Measurements from ENCODE around the gene MYADM.

Gene MYADM

GRCh38 chr19:53849237-53849676 is 18.4 kb upstream of the MYADM start:
- Histone ChIP-seq H3K27me3 (ENCODE audit: insufficient read depth, poor library complexity, severe bottlenecking) (peaks cover 2% of the 10 kb centered on the region), H3K27ac (replicated peaks) (no peak overlapping the region), H3K4me3 (replicated peaks; ENCODE audit: insufficient read depth, low read length) (no peak overlapping the region)
- TF ChIP-seq GABPA (IDR thresholded peaks at IDR 0.05; ENCODE audit: low read depth) (no peak), POLR2AphosphoS5 (IDR thresholded peaks at IDR 0.05; ENCODE audit: low read depth) (no peak), SPI1 (IDR thresholded peaks at IDR 0.05; ENCODE audit: borderline replicate concordance, low read depth) (no peak)
- TF ChIP-seq, protein P1, sequence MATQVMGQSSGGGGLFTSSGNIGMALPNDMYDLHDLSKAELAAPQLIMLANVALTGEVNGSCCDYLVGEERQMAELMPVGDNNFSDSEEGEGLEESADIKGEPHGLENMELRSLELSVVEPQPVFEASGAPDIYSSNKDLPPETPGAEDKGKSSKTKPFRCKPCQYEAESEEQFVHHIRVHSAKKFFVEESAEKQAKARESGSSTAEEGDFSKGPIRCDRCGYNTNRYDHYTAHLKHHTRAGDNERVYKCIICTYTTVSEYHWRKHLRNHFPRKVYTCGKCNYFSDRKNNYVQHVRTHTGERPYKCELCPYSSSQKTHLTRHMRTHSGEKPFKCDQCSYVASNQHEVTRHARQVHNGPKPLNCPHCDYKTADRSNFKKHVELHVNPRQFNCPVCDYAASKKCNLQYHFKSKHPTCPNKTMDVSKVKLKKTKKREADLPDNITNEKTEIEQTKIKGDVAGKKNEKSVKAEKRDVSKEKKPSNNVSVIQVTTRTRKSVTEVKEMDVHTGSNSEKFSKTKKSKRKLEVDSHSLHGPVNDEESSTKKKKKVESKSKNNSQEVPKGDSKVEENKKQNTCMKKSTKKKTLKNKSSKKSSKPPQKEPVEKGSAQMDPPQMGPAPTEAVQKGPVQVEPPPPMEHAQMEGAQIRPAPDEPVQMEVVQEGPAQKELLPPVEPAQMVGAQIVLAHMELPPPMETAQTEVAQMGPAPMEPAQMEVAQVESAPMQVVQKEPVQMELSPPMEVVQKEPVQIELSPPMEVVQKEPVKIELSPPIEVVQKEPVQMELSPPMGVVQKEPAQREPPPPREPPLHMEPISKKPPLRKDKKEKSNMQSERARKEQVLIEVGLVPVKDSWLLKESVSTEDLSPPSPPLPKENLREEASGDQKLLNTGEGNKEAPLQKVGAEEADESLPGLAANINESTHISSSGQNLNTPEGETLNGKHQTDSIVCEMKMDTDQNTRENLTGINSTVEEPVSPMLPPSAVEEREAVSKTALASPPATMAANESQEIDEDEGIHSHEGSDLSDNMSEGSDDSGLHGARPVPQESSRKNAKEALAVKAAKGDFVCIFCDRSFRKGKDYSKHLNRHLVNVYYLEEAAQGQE (IDR thresholded peaks at IDR 0.05; ENCODE audit: insufficient replicate concordance, low read depth) = no peak
- peak; percentile 69 to 84 for DNase-seq (ENCODE audit: low read depth in 1 of 2, low spot score in 1 of 2)

GRCh38 chr19:53853707-53854106 is 14.0 kb upstream of the MYADM start:
- Histone ChIP-seq H3K27ac (replicated peaks) (no peak overlapping the region), H3K27me3 (ENCODE audit: insufficient read depth, poor library complexity, severe bottlenecking) (no peaks in the 10 kb centered on the region), H3K4me3 (replicated peaks; ENCODE audit: insufficient read depth, low read length) (no peak overlapping the region)
- TF ChIP-seq, protein P1 (IDR thresholded peaks at IDR 0.05; ENCODE audit: insufficient replicate concordance, low read depth) = no peak
- no peak for TF ChIP-seq GABPA (IDR thresholded peaks at IDR 0.05; ENCODE audit: low read depth)
- no peak for DNase-seq (ENCODE audit: low read depth in 1 of 2, low spot score in 1 of 2)

GRCh38 chr19:53864308-53864836 is 3.3 kb upstream of the MYADM start:
- TF ChIP-seq CTCF (IDR thresholded peaks at IDR 0.05; ENCODE audit: insufficient read depth, low read length) (no peak), SPI1 (IDR thresholded peaks at IDR 0.05; ENCODE audit: borderline replicate concordance, low read depth) (no peak), GABPA (IDR thresholded peaks at IDR 0.05; ENCODE audit: low read depth) (no peak), POLR2AphosphoS5 (IDR thresholded peaks at IDR 0.05; ENCODE audit: low read depth) (no peak)
- TF ChIP-seq, protein P1 (IDR thresholded peaks at IDR 0.05; ENCODE audit: insufficient replicate concordance, low read depth) = no peak
- Histone ChIP-seq H3K27me3 (ENCODE audit: insufficient read depth, poor library complexity, severe bottlenecking) (no peaks in the 10 kb centered on the region), H3K4me3 (replicated peaks; ENCODE audit: insufficient read depth, low read length) (no peak overlapping the region), H3K27ac (replicated peaks) (no peak overlapping the region)
- DNase-seq (ENCODE audit: low read depth in 1 of 2, low spot score in 1 of 2) = no peak

DNA sequence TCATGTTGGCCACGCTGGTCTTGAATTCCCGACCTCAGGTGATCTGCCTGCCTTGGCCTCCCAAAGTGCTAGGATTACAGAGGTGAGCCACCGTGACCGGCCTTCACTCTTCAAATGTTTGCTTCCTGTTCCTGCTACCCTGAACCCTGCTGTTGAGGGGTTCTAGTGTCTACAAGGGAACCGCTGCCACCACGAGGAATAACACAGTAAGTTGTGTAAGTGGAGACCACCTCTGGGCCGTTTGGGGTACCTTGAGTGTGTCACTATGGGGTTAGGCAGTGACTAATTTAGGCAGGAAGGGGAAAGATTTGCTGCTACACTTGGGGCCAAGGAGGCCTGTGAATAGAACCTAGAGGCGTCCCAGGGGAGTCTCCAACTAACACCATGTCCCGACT is 2.2 kb upstream of the MYADM start:
- TF ChIP-seq GABPA (IDR thresholded peaks at IDR 0.05; ENCODE audit: low read depth) (no peak), CTCF (IDR thresholded peaks at IDR 0.05; ENCODE audit: insufficient read depth, low read length) (no peak), POLR2AphosphoS5 (IDR thresholded peaks at IDR 0.05; ENCODE audit: low read depth) (no peak)
- TF ChIP-seq, protein P1 (IDR thresholded peaks at IDR 0.05; ENCODE audit: insufficient replicate concordance, low read depth) = no peak
- Histone ChIP-seq H3K4me3 (replicated peaks; ENCODE audit: insufficient read depth, low read length) (no peak overlapping the region), H3K27ac (replicated peaks) (no peak overlapping the region), H3K27me3 (ENCODE audit: insufficient read depth, poor library complexity, severe bottlenecking) (no peaks in the 10 kb centered on the region)
- no peak for DNase-seq (ENCODE audit: low read depth in 1 of 2, low spot score in 1 of 2)
